ENCODE data around the gene MEIOB.
A peak's percentile ranks its signal among the peaks of the same experiment; 100 is the strongest.

MEIOB gene

DNA sequence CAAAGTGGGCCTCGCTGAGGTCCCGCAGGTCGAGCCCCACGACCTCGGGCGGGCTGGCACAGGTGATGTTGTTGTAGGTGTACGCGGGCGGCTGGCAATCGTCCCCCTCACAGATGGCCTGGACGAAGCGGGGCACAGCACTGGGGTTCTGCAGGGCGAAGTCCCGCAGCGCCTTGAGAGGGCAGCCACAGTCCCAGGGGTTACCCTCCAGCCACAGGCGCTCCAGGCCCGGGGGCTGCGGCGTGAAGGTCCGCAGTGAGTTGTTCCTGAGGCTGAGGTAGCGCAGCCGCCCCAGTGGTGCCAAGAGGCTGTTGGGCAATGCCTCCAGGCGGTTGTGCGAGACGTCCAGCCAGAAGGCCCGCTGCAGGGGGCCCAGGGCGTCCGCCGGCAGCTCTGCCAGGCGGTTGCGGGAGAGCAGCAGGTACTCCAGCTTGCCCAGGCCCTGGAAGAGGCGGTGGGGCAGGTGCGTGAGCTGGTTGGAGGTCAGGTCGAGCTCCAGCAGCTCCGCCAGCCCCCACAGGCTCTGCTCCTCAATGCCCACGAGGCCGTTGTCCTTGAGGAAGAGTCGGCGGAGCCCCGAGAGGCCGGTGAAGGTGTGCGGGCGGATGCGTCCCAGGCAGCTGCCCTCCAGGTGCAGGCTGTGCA is 81.2 kb downstream of the MEIOB start:
- peak in 3 of 10 donors; percentile 26 to 76 (median 68) for DNase-seq
- intact Hi-C loops (cut with DNase I) = no loop called here

DNA sequence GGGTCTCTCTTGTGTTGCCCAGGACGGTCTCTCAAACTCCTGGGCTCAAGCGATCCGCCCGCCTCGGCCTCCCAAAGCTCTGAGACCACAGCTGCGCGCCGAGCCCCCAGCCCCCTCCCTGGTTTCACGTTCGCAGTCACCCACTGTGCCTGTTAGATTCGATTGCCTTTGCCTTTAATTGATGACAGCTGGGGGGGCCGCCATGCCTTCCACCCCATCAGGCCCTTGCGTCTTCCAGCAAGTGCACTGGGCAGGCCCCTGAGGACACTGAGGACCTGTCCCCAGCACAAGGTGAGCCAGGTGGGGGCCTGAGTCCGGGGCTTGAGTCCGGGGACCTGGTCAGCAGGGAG is 81.7 kb downstream of the MEIOB start:
- peak in 2 of 10 donors; percentile 52 to 70 for DNase-seq
- intact Hi-C loops (cut with DNase I) = no loop called here

DNA sequence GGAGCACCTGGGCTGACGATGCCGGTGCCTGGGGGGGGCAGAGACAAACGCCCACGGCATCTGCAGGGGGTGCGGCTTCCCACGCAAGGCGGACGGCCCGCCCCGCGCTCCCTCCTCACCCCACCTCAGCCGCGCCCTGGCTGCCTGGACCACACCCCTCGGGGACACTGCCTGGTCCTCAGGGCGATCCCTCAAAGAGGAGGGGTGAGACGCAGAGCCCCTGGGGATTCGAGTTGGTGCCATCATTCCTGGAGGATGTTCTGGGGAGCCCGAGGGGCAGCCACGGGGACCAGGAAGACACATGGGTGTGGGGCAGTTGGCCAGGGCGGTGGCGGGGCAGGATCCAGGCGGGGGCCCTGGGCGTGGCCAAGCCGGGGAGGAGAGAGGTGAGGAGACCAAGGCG is 82.3 kb downstream of the MEIOB start:
- intact Hi-C loops (cut with DNase I) = no loop called here
- DNase-seq = peak in 2 of 10 donors; percentile 16 to 50

DNA sequence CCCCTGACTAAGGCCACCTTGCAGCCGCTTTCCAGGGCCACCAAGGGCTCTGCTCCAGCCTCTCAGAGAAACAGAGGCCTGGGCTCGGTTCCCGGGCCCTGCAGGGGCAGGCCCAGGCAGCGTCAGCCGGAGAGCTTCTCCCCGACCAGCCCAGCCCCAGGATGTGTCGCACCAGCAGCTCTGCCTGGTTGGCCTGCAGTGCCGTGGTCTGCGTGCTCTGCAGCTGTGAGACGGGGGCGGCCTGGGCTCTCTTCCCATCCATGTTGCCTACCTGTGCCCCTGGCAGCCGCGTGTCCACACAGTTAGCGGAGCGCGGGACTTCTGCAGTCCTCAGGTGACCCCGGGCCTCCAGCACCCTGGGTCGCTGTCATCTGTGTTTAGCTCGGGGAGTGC is 83.3 kb downstream of the MEIOB start:
- peak in 4 of 10 donors; percentile 8 to 81 (median 64) for DNase-seq
- intact Hi-C loops (cut with DNase I) = no loop called here

DNA sequence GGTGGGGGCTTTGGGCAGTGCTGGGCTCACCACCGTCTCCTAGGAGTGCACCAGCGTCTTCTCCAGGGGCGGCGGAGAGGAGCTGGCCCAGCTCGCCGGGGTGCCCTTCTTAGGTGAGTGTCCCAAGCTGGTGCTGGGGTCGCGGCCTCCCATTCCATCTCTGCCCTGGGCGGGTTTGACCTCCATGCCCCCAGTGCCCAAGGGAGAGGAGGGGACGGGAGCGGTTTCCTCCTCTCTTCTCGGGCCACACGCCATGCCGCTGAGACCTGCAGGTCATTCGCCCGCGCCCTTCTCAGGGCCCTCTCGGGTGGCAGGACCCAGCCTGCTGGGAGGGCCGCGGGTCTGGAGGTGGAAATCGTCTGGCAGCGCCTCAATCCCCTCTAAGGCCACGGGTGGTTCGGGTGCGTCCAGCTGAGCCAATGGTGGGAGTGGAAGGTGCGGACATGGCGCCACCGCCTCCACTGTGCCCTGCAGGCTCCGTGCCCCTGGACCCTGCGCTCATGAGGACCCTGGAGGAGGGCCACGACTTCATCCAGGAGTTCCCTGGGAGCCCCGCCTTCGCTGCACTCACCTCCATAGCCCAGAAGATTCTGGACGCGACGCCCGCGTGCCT is 83.8 kb downstream of the MEIOB start:
- peak in 2 of 10 donors; percentile 6 to 75 for DNase-seq
- intact Hi-C loops (cut with DNase I) = no loop called here

DNA sequence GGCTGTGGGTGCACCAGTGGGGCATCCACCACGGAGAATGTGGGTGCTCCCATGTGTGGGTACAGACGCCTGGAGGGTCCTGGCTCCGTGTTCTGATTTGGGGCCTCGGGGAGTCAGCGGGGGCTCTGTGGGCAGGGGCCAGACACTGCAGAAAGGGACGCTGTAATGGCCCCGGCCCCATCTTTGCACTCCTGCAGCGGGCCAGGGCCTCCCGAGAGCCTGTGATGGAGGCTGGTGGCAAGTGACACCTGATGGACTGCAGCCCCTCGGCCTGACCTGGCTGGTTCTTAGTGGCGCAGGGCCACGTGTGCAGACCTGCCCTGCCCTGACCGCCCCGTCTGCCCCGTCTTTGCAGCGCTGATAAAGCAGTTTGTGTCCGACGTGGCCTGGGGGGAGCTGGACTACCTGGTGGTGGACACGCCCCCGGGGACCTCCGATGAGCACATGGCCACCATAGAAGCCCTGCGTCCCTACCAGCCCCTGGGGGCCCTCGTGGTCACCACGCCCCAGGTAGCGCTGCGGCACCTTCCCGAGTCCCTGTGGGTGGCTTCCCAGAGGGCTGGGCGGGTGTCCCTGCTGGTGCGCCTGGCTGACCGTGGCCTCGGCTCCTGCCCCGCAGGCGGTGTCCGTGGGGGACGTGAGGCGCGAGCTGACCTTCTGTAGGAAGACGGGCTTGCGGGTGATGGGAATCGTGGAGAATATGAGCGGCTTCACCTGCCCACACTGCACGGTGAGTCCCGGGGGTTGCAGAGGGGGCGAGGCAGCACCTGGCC is 84.5 kb downstream of the MEIOB start:
- intact Hi-C loops (cut with DNase I) = no loop called here
- DNase-seq = peak in 2 of 10 donors; percentile 79 to 82

DNA sequence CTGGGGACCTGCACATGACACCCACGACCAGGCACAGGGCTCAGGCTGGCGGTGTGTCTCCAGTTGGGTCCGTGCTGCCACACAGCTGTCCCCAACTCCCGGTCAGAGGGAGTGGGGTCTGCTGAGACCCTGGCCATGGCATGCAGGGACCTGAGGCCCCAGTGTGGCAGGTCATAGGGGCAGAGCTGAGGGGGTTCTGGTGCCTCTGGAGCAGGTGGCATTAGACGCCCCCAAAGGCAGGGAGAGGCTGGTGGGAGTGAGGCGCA is 85.0 kb downstream of the MEIOB start:
- DNase-seq = peak in 1 of 10 donors; percentile 80
- intact Hi-C loops (cut with DNase I) = no loop called here

DNA sequence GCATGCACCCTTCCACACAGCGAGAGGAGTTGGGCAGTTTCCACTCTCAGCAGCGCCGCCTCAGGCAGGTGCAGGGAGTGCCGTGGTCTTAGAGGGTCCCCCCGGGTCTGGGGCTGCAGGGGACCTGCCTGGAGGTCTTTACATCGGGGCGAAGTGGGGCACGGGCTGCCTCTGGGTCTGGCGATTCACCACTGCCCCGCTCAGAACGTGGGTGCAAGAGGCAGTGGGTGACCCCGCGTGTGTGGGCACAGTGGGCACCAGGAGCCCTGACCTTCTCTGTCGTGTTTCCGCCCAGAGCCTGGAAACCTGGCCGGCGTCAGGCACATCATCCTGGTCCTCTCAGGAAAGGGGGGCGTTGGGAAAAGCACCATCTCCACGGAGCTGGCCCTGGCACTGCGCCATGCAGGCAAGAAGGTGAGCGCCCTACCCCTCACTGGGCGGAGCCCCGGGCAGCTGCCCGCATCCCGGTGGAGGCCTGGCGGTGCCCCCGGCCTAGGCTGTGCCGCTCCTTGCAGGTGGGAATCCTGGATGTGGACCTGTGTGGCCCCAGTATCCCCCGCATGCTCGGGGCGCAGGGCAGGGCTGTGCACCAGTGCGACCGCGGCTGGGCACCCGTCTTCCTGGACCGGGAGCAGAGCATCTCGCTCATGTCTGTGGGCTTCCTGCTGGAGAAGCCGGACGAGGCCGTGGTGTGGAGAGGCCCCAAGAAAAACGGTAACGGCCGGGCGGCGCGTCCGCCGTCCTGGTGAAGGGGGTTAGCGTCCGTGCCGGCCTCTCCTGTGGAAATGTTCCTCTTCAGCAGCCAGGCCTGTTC is 85.5 kb downstream of the MEIOB start:
- peak in 1 of 10 donors; percentile 80 for DNase-seq
- intact Hi-C loops (cut with DNase I) = no loop called here

DNA sequence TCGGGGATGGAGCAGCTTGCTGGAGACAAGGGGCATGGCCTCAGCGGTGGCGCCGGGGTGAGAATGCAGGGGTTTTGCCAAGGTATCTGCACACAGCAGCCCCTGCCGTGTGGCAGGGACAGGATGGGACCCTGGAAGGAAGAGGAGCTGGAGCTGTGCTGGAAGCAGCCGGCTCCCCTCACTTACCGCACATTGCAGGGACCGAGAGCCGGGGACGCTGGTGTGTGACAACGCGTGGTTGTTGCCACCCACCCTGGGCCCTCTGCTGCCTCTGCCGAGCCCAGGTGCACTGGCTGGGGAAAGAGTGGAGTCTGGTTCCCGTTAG is 86.2 kb downstream of the MEIOB start:
- intact Hi-C loops (cut with DNase I) = no loop called here
- DNase-seq = peak in 1 of 10 donors; percentile 54

DNA sequence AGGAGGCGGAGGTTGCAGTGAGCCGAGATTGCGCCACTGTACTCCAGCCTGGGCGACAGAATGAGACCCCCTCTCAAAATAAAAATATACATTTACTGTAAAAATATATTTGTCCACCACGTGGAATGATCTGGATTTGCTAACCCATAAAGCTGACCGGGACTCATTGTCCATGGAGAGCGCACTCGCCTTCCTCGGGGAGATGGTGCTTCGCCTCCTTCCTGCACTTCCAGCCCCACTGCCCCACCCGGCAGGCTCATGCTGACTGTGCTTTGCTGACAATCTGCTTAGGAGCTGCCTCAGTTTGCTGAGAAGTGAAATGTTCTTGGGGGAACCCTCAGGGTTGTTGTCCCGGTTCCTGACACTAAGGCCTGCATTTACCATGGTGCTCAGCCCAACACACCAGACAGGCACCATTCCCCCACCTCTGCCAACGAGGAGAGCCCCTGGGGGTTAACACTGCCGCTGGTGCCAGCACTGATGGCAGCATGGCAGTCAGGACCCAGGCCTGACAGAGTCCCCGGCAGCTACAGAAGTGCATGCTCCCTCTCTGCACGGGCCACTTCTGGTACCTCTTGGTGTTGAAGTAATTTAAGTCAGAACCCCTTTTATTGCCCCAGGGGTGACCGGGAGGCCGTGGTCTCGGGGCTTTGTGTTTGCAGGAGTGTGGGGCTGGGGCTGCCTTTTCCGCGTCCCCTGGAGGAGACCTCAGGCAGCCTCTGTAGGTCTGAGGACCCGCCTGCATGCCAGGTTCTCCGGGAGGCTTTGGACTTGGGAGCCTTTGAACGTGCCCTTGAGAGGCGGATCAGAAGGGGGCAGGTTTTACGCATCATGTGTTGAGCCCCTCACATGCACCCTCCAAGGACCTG is 86.8 kb downstream of the MEIOB start:
- DNase-seq = peak in 1 of 10 donors; percentile 49
- intact Hi-C loops (cut with DNase I) = no loop called here

Data from posterior cingulate gyrus (tissue), 11 donors.